Activated T-cell treated with anti-CD3 and anti-CD28 coated beads for 4 hours (primary cell): ENCODE measurements around the gene CCNY.
"Not testable (repeated sequence)": the region's sequence is repeated elsewhere in the genome, so short reads cannot be mapped to it uniquely, and the experiment has no call there.

Experiments
- DNase-seq: peaks from one replicate; pipeline ENCODE4 v3.0.0-alpha.2; 2020

CCNY gene

GRCh38 chr10:35336084-35336831, at the start of gene CCNY:
CCNY (plus strand) TSS chr10:35336509; CDS start chr10:35337054, 545 bp downstream.
- peak; percentile 72 for DNase-seq

GRCh38 chr10:35289198-35289597, 47.1 kb upstream of the CCNY start:
- no peak for DNase-seq

GRCh38 chr10:35294506-35294905, 41.8 kb upstream of the CCNY start:
- DNase-seq = no peak

DNA sequence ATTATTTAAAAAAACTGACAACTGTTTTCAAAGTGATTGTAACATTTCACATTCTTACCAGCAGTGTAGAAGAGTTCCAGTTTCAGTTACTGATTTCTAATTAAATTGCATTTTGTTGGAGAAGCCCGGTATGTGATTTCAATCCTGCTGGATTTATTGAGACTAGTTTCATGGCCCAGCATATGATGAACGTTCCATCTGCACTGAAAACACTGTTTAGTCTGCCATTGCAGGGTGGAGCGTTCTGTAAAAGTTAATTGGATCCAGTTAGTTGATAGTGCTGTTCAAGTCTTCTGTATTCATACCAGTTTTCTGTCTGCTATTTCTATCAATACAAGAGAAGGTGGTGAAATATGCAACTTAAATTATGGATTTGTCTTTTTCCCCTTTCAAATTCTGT, 37.3 kb upstream of the CCNY start:
- no peak for DNase-seq

DNA sequence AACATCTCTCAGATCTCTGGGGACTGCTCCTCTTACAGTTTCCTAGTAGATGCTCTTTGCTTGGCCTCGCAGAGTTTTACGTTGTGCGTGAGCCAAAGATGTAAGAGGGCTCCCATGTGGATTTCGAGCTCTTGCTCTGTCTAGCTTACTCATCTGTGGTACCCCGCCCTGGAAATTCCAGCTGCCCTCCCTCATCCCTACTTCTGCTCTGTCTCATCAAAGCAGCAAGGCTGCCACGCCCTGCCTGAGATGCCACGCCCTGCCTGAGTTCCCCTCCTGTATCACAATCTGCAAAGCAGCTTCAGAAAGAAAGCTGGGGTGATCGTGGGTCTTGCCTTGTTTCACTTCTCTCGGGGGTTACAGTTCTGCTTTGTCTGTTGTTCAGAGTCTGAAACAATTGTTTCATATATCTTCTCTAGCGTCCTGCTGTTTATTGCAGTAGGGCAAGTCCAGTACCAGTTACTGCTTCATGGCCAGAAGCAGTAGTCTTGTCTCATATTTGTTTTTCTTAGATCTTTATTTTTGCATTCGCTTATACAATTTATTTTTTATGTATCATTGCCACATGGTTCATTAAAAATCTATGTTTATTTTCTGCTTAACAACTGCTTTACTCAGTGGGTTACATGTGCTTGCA, 36.1 kb upstream of the CCNY start:
- no peak for DNase-seq

- no peak for DNase-seq
Measured at GRCh38 chr10:35304649-35305048, 31.7 kb upstream of the CCNY start.

- no peak for DNase-seq
Measured at GRCh38 chr10:35306852-35307251, 29.5 kb upstream of the CCNY start.

DNA sequence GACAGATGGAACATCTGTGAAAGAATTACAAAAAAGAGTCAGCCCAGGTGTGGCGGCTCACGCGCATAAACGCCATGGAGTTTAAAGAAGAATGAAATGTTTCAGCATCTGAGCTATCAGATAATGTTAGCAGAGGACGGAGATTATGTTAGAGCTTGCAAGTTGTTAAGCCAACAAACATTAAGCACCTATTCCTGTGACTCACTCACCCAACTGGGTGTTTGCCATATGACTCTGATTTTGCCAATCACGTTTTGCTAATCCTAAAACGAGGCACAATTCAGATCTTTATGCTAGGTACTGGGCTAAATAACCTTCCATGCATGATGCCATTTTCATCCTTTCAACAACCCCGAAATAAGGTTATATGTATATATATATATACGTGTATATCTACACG, 29.0 kb upstream of the CCNY start:
- no peak for DNase-seq

- DNase-seq = no peak
Measured at GRCh38 chr10:35308809-35309208, 27.5 kb upstream of the CCNY start.

GRCh38 chr10:35314142-35314541, 22.2 kb upstream of the CCNY start:
- DNase-seq = not testable (repeated sequence)

GRCh38 chr10:35315235-35315634, 21.1 kb upstream of the CCNY start:
- not testable (repeated sequence) for DNase-seq

DNA sequence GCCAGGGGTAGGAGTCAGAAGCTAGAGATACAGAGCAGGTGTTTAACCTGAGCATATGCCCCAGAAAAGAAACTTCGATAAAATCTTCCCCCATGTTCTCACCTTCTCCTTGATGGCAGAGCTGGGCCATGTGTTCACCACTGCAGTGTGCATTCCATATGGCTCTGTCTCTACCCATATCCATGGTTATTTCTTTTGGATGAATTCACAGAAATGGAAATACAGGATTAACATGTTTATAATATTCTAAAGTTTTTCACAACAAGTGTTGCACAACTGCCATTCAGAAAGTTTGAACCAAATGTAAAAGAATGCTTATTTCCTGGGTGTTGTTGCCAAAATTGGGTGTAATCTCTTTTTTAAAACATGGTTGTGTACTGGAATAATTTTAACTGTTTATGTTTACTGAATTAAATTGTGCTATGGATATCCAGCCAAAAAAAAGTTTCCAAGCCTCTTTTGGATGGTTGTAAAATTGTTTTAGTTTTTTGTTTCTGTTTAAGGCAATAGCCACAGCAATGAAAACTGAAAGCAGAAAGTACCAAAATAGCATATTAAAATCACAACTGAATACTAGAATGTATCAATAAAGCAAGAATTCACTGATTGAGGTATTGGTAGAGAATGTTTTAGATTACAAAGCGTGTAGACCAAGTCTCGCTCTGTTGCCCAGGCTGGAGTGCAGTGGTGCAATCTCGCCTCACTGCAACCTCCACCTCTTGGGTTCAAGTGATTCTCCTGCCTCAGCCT, 19.9 kb upstream of the CCNY start:
- DNase-seq = no peak

GRCh38 chr10:35318551-35318950, 17.8 kb upstream of the CCNY start:
- no peak for DNase-seq

DNA sequence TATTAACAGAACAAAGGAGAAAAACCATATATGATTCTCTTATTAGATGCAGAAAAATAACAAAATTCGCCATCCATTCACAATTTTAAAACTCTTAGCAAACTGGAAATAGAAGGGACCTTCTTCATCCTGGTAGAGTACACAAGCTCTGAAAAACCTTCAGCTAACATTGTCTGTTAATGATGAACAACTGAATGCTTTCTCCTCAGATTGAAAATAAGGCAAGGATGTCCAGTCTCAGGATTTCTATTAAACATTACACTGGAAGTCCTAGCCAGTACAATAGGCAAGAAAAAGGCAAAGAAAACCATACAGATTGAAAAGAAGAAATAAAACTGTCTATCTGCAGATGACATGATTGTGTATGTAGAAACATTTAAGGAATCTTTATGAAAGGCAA, 16.0 kb upstream of the CCNY start:
- DNase-seq = no peak

- DNase-seq = no peak
Measured at GRCh38 chr10:35322636-35323035, 13.7 kb upstream of the CCNY start.

- DNase-seq = no peak
Measured at GRCh38 chr10:35324196-35324595, 12.1 kb upstream of the CCNY start.

DNA sequence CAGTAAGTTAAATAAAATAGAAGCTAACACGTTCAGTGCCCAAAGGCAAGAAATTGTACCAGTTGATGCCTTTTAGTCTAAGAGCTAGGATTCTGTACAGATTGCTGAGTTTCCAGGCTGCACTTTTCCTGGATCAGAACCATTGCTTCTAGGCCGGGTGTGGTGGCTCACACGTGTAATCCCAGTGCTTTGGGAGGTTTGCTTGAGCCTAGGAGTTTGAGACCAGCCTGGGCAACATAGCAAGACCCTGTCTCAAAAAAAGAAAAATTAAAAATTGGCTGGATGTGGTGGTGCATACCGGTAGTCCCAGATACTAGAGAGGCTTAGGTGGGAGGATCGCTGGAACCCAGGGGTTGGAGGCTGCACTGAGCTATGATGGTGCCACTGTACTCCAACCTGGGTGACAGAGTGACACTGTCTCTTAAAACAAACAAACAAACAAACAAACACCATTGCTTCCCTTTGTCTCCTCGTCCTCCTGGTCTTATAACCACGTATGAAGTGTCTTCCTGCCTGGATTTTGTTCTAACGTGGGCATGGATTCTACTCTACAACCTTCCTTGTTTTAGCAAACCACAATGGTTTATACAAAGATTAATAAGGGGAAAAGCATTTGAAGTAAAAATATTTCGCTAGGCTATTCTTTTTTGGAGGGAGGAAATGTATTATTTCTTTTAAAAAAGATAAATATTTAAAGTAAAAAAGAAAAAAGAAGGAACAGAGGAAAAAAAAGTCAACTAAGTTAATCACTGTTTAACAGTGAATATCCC, 9.7 kb upstream of the CCNY start:
- no peak for DNase-seq

- no peak for DNase-seq
Measured at GRCh38 chr10:35327790-35328403, 8.4 kb upstream of the CCNY start.

GRCh38 chr10:35328404-35329037, 7.8 kb upstream of the CCNY start:
- no peak for DNase-seq

- no peak for DNase-seq
Measured at GRCh38 chr10:35329520-35329919, 6.8 kb upstream of the CCNY start.

DNA sequence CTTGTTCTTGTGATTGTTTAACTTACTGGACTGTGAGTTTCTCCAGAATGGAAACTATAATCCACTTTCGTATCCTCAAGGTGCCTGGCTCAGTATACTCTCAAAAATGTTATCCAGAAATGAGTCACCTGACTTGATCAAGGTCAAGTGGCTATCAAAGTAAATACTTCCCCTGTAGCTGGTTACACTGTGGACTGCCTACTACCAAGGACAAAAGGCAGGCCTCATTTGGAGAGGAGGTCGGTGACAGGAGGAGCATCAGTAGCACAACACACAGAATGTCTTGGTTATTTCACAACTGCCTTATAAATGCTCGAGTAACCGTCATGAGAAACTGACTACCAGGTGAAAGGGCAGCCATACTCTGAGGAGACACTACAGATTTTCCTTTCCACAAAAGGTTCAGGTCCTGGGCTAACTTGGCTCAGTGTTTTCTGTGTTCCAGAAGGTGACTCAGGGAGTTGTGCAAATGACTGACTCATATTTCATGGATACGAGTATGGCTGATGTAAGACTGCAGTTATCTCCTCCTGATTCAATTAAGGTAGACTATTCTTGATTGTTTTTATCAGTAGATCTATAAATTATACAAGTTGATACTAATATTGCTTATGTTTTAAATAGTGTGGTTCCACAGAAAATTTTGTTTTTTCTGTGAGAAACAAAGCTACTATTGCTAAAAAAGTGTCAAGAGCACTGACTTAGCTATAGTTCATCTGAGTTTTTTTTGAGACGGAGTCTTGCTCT, 4.2 kb upstream of the CCNY start:
- no peak for DNase-seq
